Hepatocyte (in vitro differentiated cells): Measurements from ENCODE around the gene SMIM13.

ENCODE experiments used
- EZH2phosphoT487 ChIP-seq: fragments of 200-600 bp; sonication (generic); IDR thresholded peaks from one replicate; pipeline ENCODE4 v1.6.1; 2018; ENCODE audit warnings: antibody characterized with exemption, mild to moderate bottlenecking, low read depth, moderate library complexity; ENCODE audit not compliant: unreplicated experiment, severe bottlenecking
- TF ChIP-seq, protein P1 (sequence below): fragments of 200-600 bp; sonication (generic); IDR thresholded peaks from 2 replicates; pipeline ENCODE4 v1.5.1; 2016; ENCODE audit warnings: antibody characterized with exemption, mild to moderate bottlenecking; ENCODE audit not compliant: poor library complexity

DNA sequence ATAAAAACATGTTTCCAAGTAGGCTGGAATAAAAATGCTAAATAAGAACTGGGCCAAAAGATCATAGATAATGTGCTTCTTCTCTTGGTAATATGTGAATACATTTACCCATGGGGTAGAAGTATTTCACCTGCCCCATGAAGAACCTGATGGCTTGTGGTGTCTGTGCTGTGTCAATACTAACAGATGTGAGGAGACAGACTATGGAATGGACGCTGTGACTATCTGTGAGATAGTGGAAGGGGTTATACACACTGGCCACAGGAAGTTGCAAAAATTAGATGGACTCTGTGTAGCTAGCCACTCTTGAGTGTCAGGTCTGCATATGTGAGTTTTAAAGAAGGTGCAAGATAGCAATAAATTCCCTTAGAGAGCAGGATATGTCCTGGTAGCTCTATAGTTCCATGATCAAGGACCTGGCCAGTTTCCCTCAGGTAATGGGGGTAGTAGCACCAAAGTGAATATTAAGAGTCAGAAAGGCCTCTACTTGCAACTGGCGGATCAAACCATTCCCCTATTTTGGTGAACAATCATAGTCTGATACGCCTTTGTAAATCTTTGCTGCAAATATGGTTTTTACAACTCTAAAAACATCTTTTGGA is 90.2 kb downstream of the SMIM13 start:
- TF ChIP-seq, protein P1, sequence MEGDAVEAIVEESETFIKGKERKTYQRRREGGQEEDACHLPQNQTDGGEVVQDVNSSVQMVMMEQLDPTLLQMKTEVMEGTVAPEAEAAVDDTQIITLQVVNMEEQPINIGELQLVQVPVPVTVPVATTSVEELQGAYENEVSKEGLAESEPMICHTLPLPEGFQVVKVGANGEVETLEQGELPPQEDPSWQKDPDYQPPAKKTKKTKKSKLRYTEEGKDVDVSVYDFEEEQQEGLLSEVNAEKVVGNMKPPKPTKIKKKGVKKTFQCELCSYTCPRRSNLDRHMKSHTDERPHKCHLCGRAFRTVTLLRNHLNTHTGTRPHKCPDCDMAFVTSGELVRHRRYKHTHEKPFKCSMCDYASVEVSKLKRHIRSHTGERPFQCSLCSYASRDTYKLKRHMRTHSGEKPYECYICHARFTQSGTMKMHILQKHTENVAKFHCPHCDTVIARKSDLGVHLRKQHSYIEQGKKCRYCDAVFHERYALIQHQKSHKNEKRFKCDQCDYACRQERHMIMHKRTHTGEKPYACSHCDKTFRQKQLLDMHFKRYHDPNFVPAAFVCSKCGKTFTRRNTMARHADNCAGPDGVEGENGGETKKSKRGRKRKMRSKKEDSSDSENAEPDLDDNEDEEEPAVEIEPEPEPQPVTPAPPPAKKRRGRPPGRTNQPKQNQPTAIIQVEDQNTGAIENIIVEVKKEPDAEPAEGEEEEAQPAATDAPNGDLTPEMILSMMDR: no peak
- no peak for TF ChIP-seq EZH2phosphoT487
